ENCODE data around the gene CYP27C1. TPM values are rescaled to one million over a fixed set of nuclear protein-coding genes. Genes with fewer than 3 reads are reported as not detected.

CYP27C1 gene
- polyA plus RNA-seq, 1 donor from 2014 or later: 0.84 TPM

DNA sequence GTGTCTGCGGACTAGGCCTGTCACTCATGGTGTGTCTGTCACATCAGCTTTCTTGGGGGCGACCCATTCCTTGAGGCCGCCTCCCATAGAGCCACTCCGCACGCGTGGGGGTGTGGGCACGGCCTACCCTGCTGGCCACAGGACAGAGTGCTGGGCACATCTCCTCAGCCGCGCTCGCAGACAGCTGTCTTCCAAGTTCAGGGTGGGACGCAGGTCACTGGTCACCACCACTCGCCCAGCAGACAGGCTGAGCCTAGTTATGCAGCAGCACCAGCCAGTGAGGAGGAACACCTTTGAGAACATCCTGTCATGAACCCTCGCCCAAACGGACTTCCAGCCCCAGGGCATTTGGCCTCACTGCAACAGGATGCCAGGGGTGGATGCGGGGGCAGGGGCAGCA is 82.4 kb downstream of the CYP27C1 start:
- Histone ChIP-seq H3F3A (ENCODE audit: insufficient read depth, low read length, poor library complexity, severe bottlenecking) (no peaks in the 10 kb centered on the region), H3K27ac (ENCODE audit: low read length) (no peak overlapping the region), H4K20me1 (ENCODE audit: insufficient read depth) (no peaks in the 10 kb centered on the region), H3K27me3 (ENCODE audit: insufficient read depth, low read depth, low read length) (no peaks in the 10 kb centered on the region), H3K4me2 (ENCODE audit: low read length) (no peak overlapping the region), H3K9me3 (ENCODE audit: low read length) (no peaks in the 10 kb centered on the region), H3K9me2 (ENCODE audit: insufficient read depth, low read length) (no peaks in the 10 kb centered on the region), H3K79me2 (replicated peaks; ENCODE audit: insufficient read depth, low read length) (no peaks in the 10 kb centered on the region), H3K9ac (ENCODE audit: low read length) (no peak overlapping the region), H3K36me3 (ENCODE audit: insufficient read depth, low read length) (no peaks in the 10 kb centered on the region), H3K4me3 (ENCODE audit: low read length) (no peak overlapping the region), H2AFZ (ENCODE audit: low read depth, low read length) (no peak overlapping the region)
- TF ChIP-seq, protein P1, sequence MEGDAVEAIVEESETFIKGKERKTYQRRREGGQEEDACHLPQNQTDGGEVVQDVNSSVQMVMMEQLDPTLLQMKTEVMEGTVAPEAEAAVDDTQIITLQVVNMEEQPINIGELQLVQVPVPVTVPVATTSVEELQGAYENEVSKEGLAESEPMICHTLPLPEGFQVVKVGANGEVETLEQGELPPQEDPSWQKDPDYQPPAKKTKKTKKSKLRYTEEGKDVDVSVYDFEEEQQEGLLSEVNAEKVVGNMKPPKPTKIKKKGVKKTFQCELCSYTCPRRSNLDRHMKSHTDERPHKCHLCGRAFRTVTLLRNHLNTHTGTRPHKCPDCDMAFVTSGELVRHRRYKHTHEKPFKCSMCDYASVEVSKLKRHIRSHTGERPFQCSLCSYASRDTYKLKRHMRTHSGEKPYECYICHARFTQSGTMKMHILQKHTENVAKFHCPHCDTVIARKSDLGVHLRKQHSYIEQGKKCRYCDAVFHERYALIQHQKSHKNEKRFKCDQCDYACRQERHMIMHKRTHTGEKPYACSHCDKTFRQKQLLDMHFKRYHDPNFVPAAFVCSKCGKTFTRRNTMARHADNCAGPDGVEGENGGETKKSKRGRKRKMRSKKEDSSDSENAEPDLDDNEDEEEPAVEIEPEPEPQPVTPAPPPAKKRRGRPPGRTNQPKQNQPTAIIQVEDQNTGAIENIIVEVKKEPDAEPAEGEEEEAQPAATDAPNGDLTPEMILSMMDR (IDR thresholded peaks at IDR 0.05; ENCODE audit: poor library complexity, severe bottlenecking): no peak
- TF ChIP-seq POLR2AphosphoS5 (IDR thresholded peaks at IDR 0.05): no peak
- TF ChIP-seq, protein P2, sequence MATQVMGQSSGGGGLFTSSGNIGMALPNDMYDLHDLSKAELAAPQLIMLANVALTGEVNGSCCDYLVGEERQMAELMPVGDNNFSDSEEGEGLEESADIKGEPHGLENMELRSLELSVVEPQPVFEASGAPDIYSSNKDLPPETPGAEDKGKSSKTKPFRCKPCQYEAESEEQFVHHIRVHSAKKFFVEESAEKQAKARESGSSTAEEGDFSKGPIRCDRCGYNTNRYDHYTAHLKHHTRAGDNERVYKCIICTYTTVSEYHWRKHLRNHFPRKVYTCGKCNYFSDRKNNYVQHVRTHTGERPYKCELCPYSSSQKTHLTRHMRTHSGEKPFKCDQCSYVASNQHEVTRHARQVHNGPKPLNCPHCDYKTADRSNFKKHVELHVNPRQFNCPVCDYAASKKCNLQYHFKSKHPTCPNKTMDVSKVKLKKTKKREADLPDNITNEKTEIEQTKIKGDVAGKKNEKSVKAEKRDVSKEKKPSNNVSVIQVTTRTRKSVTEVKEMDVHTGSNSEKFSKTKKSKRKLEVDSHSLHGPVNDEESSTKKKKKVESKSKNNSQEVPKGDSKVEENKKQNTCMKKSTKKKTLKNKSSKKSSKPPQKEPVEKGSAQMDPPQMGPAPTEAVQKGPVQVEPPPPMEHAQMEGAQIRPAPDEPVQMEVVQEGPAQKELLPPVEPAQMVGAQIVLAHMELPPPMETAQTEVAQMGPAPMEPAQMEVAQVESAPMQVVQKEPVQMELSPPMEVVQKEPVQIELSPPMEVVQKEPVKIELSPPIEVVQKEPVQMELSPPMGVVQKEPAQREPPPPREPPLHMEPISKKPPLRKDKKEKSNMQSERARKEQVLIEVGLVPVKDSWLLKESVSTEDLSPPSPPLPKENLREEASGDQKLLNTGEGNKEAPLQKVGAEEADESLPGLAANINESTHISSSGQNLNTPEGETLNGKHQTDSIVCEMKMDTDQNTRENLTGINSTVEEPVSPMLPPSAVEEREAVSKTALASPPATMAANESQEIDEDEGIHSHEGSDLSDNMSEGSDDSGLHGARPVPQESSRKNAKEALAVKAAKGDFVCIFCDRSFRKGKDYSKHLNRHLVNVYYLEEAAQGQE (IDR thresholded peaks at IDR 0.05; ENCODE audit: borderline replicate concordance): no peak
- TF ChIP-seq EZH2 (IDR thresholded peaks at IDR 0.05; ENCODE audit: borderline replicate concordance, insufficient read depth, low read length, poor library complexity, severe bottlenecking): no peak
- TF ChIP-seq EP300 (conservative IDR thresholded peaks at IDR 0.05; ENCODE audit: poor library complexity, severe bottlenecking): no peak
- no peak for TF ChIP-seq SMC3 (conservative IDR thresholded peaks at IDR 0.05; ENCODE audit: poor library complexity)
- TF ChIP-seq TAF1 (IDR thresholded peaks at IDR 0.05; ENCODE audit: low read depth): no peak
- no peak for TF ChIP-seq RAD21 (conservative IDR thresholded peaks at IDR 0.05)
- TF ChIP-seq MXI1 (conservative IDR thresholded peaks at IDR 0.05; ENCODE audit: poor library complexity, severe bottlenecking): no peak

DNA sequence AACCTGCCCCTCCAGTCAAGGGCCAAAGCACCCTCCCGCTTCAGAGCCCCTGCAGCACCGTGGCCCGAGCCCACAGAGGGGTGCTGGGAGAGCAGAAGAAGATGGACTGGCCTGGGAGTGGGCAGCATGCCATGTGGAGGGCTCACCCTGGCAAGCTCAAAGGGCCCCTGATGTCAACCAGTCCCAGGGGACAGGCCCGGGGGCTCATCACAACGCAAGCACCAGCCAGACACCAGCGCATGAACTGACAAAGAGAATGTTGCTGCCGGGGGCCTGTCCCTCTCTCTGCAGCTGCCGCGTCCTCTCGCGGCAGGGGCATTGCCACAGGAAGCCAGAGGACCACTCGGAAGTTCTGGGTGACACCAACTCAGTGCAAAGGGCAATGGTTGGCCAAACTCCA is 82.9 kb downstream of the CYP27C1 start:
- no peak overlapping the region for H3K27ac ChIP-seq (ENCODE audit: low read length)
- H3K9ac ChIP-seq (ENCODE audit: low read length): no peak overlapping the region
- H3K9me2 ChIP-seq (ENCODE audit: insufficient read depth, low read length): no peaks in the 10 kb centered on the region
- TF ChIP-seq RAD21 (conservative IDR thresholded peaks at IDR 0.05) (no peak), EZH2 (IDR thresholded peaks at IDR 0.05; ENCODE audit: borderline replicate concordance, insufficient read depth, low read length, poor library complexity, severe bottlenecking) (no peak), POLR2AphosphoS5 (IDR thresholded peaks at IDR 0.05) (no peak), TAF1 (IDR thresholded peaks at IDR 0.05; ENCODE audit: low read depth) (no peak)
- TF ChIP-seq, protein P2 (IDR thresholded peaks at IDR 0.05; ENCODE audit: borderline replicate concordance): no peak
- no peak overlapping the region for H3K4me3 ChIP-seq (ENCODE audit: low read length)
- H4K20me1 ChIP-seq (ENCODE audit: insufficient read depth): no peaks in the 10 kb centered on the region
- H3K9me3 ChIP-seq (ENCODE audit: low read length): no peaks in the 10 kb centered on the region
- H3K27me3 ChIP-seq (ENCODE audit: insufficient read depth, low read depth, low read length): no peaks in the 10 kb centered on the region
- no peak overlapping the region for H2AFZ ChIP-seq (ENCODE audit: low read depth, low read length)
- H3K4me2 ChIP-seq (ENCODE audit: low read length): no peak overlapping the region
- H3F3A ChIP-seq (ENCODE audit: insufficient read depth, low read length, poor library complexity, severe bottlenecking): no peaks in the 10 kb centered on the region
- H3K36me3 ChIP-seq (ENCODE audit: insufficient read depth, low read length): no peaks in the 10 kb centered on the region
- H3K79me2 ChIP-seq (replicated peaks; ENCODE audit: insufficient read depth, low read length): no peaks in the 10 kb centered on the region

All from neural cell (in vitro differentiated cells).